Nephron progenitor cell (in vitro differentiated cells): ENCODE measurements around the gene TAF11L6.
"Not testable (repeated sequence)": the region's sequence is repeated elsewhere in the genome, so short reads cannot be mapped to it uniquely, and the experiment has no call there.

Experiments used
- DNase-seq: peaks from one replicate; pipeline ENCODE4 v3.0.0; 2021
- H3K27ac Mint-ChIP-seq: 2 replicates; pipeline ENCODE4 v1.8.0; 2021; ENCODE audit warnings: mild to moderate bottlenecking, moderate library complexity, mixed read lengths
- H3K27me3 Mint-ChIP-seq: 2 replicates; pipeline ENCODE4 v1.8.0; 2021; ENCODE audit warnings: mild to moderate bottlenecking, low read depth, mixed read lengths; ENCODE audit not compliant: poor library complexity
- H3K36me3 Mint-ChIP-seq: 2 replicates; pipeline ENCODE4 v1.8.0; 2021; ENCODE audit warnings: low read depth, mixed read lengths
- H3K4me1 Mint-ChIP-seq: 2 replicates; pipeline ENCODE4 v1.8.0; 2021; ENCODE audit warnings: mixed read lengths
- H3K4me3 Mint-ChIP-seq: 2 replicates; pipeline ENCODE4 v1.8.0; 2021; ENCODE audit warnings: mild to moderate bottlenecking, moderate library complexity, mixed read lengths
- H3K9me3 Mint-ChIP-seq: 2 replicates; pipeline ENCODE4 v1.8.0; 2021; ENCODE audit warnings: mild to moderate bottlenecking, moderate library complexity, mixed read lengths
- TF ChIP-seq, protein P1 (sequence below): fragments of 200-600 bp; sonication (generic); IDR thresholded peaks from 2 replicates; pipeline ENCODE4 v1.5.0; 2021; ENCODE audit warnings: antibody characterized with exemption

TAF11L6 gene

DNA sequence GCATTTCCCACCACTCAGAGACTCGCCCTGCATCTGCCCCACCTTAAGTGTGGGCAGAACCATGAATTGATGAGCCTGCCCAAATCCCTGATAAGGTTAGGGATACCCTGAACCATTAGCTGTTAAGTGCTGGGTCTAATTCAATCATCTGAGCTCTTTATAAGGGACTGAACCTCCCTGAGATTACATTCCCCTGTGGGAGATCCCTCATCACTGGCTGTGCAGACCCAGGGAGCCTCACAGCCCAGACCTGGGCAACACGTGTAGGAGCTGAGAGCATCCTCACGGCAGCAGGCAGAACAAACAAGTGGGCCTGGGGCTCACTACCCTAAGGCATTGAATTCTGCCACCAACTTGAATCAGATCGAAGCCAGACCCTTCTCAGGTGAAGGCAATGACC, 31.0 kb upstream of the TAF11L6 start:
- no peaks in the 10 kb centered on the region for H3K4me1 Mint-ChIP-seq
- no peak overlapping the region for H3K27ac Mint-ChIP-seq
- peaks cover 4% of the 10 kb centered on the region for H3K9me3 Mint-ChIP-seq
- peaks cover 2% of the 10 kb centered on the region for H3K27me3 Mint-ChIP-seq
- no peaks in the 10 kb centered on the region for H3K36me3 Mint-ChIP-seq
- H3K4me3 Mint-ChIP-seq, result no peak overlapping the region
- no peak for DNase-seq
- TF ChIP-seq, protein P1, sequence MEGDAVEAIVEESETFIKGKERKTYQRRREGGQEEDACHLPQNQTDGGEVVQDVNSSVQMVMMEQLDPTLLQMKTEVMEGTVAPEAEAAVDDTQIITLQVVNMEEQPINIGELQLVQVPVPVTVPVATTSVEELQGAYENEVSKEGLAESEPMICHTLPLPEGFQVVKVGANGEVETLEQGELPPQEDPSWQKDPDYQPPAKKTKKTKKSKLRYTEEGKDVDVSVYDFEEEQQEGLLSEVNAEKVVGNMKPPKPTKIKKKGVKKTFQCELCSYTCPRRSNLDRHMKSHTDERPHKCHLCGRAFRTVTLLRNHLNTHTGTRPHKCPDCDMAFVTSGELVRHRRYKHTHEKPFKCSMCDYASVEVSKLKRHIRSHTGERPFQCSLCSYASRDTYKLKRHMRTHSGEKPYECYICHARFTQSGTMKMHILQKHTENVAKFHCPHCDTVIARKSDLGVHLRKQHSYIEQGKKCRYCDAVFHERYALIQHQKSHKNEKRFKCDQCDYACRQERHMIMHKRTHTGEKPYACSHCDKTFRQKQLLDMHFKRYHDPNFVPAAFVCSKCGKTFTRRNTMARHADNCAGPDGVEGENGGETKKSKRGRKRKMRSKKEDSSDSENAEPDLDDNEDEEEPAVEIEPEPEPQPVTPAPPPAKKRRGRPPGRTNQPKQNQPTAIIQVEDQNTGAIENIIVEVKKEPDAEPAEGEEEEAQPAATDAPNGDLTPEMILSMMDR, result no peak

DNA sequence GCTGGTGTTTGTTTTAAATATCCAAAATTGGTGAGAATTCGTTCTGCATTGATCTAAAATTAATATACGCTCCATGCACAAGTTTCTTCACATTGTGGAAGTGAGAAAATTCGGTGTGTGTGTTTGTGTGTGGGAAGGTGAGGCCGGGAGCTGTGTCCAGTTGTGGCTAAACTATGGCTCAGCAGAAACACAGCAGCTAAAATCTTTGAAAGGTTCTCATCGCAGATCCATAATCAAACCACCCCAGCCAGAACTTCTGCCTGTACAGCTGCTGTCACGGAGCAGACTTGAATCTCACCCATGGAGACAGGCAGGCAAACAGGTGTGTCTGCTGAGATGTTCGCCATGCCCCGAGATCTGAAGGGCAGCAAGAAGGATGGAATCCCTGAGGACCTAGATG, 30.5 kb upstream of the TAF11L6 start, which contains the start of gene TAF11L2:
TSS of gene TAF11L2 (plus strand) at position 301 of the 400 bp plus-strand sequence.
- H3K27ac Mint-ChIP-seq, H3K4me3 Mint-ChIP-seq, DNase-seq, H3K4me1 Mint-ChIP-seq, H3K27me3 Mint-ChIP-seq, H3K36me3 Mint-ChIP-seq, H3K9me3 Mint-ChIP-seq: not testable (repeated sequence)

DNA sequence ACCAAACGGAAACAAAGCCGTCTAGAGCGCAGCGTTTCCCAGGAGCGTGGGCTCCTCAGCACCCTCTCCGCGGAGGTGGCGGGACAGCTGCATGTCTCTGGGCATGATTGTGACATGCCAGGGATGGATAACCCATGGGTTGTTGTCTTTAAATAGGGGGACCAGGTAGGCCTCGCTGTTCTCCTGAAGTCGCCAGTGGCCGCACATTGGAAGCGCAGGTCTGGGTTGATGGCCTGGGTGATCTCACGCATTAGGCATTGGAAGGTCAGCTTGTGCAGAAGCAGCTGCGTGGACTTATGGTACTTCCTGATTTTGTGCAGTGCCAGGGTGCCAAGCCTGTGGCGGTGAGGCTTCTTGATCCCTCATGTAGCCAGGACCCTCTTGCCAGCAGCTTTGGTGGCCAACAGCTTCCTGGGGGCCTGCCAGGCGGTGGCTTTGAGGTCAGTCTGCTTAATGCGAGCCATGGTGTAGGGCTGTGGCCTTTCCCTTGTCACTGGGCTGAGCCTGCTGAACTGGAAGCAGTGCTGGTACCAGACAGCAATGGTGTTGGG, 16.6 kb upstream of the TAF11L6 start:
- Mint-ChIP-seq H3K27me3 (peaks cover 2% of the 10 kb centered on the region), H3K9me3 (no peaks in the 10 kb centered on the region), H3K4me1 (no peaks in the 10 kb centered on the region), H3K27ac (no peak overlapping the region), H3K4me3 (no peak overlapping the region), H3K36me3 (no peaks in the 10 kb centered on the region)
- TF ChIP-seq, protein P1, result no peak
- no peak for DNase-seq

DNA sequence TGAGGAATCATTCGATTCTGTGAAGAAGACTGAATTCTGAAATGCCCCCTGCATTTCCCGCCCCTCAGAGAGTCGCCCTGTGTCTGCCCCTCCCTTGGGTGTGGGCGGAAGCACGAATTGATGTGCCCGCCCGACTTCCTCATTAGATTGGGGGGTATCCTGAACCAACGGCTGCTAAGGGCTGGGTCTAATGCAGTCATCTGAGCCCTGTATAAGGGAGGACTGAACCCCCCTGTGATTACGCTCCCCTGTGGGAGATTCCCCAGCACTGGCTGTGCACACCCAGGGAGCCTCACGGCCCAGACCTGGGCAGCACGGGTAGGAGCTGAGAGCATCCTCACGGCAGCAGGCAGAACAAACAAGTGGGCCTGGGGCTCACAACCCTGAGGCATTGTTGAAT, 10.9 kb upstream of the TAF11L6 start:
- H3K4me1 Mint-ChIP-seq, H3K4me3 Mint-ChIP-seq, DNase-seq, H3K36me3 Mint-ChIP-seq, H3K27me3 Mint-ChIP-seq, H3K9me3 Mint-ChIP-seq, H3K27ac Mint-ChIP-seq: not testable (repeated sequence)

DNA sequence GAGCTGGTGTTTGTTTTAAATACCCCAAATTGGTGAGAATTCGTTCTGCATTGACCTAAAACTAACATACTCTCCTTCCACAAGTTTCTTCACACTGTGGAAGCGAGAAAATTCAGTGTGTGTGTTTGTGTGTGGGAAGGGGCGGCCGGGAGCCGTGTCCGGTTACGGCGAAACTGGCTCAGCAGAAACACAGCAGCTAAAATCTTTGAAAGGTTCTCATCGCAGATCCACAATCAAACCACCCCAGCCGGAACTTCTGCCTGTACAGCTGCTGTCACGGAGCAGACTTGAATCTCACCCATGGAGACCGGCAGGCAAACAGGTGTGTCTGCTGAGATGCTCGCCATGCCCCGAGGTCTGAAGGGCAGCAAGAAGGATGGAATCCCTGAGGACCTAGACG, 10.4 kb upstream of the TAF11L6 start, which contains the start of gene TAF11L3:
TSS of gene TAF11L3 (plus strand) at position 301 of the 400 bp plus-strand sequence.
- H3K27ac Mint-ChIP-seq, H3K27me3 Mint-ChIP-seq, H3K36me3 Mint-ChIP-seq, H3K9me3 Mint-ChIP-seq, H3K4me3 Mint-ChIP-seq, H3K4me1 Mint-ChIP-seq, DNase-seq: not testable (repeated sequence)

DNA sequence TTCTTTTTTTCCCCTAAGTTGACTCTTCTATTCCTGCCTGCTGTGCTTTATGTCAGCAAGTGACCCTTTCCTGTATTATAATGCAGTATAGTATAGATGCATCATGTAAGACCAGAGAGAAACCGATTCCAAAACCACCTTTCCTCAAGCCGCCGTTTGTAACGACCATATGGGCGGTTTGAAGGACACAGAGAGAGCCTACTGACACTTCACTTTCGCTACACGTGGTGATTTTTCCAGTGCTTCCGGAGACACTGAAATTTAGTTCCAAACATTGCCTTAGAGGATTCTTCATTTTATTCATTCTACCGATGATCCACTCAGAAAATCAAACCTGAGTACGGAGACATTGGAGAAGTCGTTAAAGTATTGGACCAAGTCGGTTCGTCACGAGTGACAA, 9.0 kb upstream of the TAF11L6 start:
- H3K36me3 Mint-ChIP-seq, H3K27me3 Mint-ChIP-seq, DNase-seq, H3K27ac Mint-ChIP-seq, H3K4me1 Mint-ChIP-seq, H3K9me3 Mint-ChIP-seq, H3K4me3 Mint-ChIP-seq: not testable (repeated sequence)

DNA sequence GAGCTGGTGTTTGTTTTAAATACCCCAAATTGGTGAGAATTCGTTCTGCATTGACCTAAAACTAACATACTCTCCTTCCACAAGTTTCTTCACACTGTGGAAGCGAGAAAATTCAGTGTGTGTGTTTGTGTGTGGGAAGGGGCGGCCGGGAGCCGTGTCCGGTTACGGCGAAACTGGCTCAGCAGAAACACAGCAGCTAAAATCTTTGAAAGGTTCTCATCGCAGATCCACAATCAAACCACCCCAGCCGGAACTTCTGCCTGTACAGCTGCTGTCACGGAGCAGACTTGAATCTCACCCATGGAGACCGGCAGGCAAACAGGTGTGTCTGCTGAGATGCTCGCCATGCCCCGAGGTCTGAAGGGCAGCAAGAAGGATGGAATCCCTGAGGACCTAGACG, 7.0 kb upstream of the TAF11L6 start, which contains the start of gene TAF11L4:
TSS of gene TAF11L4 (plus strand) at position 301 of the 400 bp plus-strand sequence.
- H3K36me3 Mint-ChIP-seq, H3K27me3 Mint-ChIP-seq, H3K4me1 Mint-ChIP-seq, H3K27ac Mint-ChIP-seq, H3K9me3 Mint-ChIP-seq, H3K4me3 Mint-ChIP-seq, DNase-seq: not testable (repeated sequence)

DNA sequence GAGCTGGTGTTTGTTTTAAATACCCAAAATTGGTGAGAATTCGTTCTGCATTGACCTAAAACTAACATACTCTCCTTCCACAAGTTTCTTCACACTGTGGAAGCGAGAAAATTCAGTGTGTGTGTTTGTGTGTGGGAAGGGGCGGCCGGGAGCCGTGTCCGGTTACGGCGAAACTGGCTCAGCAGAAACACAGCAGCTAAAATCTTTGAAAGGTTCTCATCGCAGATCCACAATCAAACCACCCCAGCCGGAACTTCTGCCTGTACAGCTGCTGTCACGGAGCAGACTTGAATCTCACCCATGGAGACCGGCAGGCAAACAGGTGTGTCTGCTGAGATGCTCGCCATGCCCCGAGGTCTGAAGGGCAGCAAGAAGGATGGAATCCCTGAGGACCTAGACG, 3.5 kb upstream of the TAF11L6 start, which contains the start of gene TAF11L5:
TSS of gene TAF11L5 (plus strand) at position 301 of the 400 bp plus-strand sequence.
- not testable (repeated sequence) for H3K36me3 Mint-ChIP-seq, H3K4me3 Mint-ChIP-seq, H3K9me3 Mint-ChIP-seq, H3K27ac Mint-ChIP-seq, H3K27me3 Mint-ChIP-seq, DNase-seq, H3K4me1 Mint-ChIP-seq

DNA sequence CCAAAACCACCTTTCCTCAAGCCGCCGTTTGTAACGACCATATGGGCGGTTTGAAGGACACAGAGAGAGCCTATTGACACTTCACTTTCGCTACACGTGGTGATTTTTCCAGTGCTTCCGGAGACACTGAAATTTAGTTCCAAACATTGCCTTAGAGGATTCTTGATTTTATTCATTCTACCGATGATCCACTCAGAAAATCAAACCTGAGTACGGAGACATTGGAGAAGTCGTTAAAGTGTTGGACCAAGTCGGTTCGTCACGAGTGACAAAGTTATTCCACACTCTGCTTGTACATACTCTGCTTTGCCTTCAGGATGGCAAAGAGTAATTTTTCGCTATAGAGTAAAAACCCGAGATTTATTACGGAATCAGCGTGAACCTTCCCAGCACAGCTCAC, 2.0 kb upstream of the TAF11L6 start:
- not testable (repeated sequence) for H3K36me3 Mint-ChIP-seq, H3K9me3 Mint-ChIP-seq, H3K27ac Mint-ChIP-seq, H3K4me1 Mint-ChIP-seq, H3K4me3 Mint-ChIP-seq, H3K27me3 Mint-ChIP-seq
- DNase-seq, result peak; percentile 28
